Spleen (tissue), 7 donors: ENCODE results near the gene SLC7A6.

Experiments used
- POLR2A ChIP-seq, 3 donors: fragments of 450-650 bp; IDR thresholded peaks; one replicate each; pipeline ENCODE4 v1.5.1; 2017; ENCODE audit warnings: antibody characterized with exemption in 3 of 3, mild to moderate bottlenecking in 1 of 3
- POLR2AphosphoS5 ChIP-seq, 3 donors: sonication (generic); formaldehyde crosslinking; IDR thresholded peaks; one replicate each; pipeline ENCODE4 v1.5.1; 2017; ENCODE audit warnings: antibody characterized with exemption in 3 of 3
- TF ChIP-seq, protein P1 (sequence below), 11 experiments: fragments of 200-600 bp in 7 of 11; fragments of 450-650 bp in 4 of 11; sonication (generic) in 4 of 11; IDR thresholded peaks in 8 of 11; conservative IDR thresholded peaks in 3 of 11; 1 replicate in 7 of 11; 2 replicates in 4 of 11; pipeline versions ENCODE4 v1.4.0 to v1.8.0; 2016 to 2021; ENCODE audit warnings: antibody characterized with exemption in 11 of 11, inconsistent platforms in 4 of 11, mild to moderate bottlenecking in 1 of 11
- donor health status: DM: no; HTN: no; CAD: no; lungs with moderate emphysema.
- donor health status: DM: no; HTN: no; CAD: no.
- donor health status: DM: no; HTN: no; CAD: no.

DNA sequence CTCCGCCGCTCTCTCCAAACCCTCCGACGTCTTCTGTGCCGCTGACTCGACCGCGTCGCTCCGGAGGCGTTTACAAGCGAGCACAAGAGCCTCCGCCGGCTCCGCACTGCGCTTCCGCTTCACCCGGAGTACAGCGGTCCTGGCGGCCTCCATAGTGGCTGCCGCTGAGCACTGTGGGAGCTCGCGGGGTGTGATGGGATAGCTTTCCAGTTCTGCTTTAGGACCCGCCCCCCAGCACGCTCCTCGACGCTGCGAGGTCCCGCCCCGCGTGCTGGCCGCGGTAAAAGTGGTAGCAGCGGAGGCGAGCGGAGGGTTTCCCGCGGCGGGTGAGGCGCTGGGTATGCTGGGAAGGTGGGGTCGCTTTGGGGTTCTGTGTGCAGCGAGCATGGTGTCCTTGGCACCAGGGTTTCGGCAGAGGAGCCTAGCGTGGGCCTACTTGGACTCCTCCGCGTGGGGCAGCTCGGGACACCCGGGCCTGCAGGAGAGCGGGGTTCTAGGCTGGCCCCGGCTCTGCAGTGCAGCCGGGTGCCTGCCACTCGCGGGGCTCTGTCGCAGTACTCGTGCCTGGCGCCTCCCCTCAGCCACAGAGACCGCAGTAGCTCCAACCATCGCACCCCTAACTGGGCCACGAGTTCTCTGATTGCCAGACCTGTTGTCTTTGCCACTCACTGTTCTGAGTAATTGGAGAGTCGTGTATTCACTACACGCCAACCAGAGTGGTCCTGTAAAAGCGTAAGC, 46.6 kb downstream of the SLC7A6 start, which contains the start of the genes PRMT7 and SLC7A6OS:
- TF ChIP-seq, protein P1, sequence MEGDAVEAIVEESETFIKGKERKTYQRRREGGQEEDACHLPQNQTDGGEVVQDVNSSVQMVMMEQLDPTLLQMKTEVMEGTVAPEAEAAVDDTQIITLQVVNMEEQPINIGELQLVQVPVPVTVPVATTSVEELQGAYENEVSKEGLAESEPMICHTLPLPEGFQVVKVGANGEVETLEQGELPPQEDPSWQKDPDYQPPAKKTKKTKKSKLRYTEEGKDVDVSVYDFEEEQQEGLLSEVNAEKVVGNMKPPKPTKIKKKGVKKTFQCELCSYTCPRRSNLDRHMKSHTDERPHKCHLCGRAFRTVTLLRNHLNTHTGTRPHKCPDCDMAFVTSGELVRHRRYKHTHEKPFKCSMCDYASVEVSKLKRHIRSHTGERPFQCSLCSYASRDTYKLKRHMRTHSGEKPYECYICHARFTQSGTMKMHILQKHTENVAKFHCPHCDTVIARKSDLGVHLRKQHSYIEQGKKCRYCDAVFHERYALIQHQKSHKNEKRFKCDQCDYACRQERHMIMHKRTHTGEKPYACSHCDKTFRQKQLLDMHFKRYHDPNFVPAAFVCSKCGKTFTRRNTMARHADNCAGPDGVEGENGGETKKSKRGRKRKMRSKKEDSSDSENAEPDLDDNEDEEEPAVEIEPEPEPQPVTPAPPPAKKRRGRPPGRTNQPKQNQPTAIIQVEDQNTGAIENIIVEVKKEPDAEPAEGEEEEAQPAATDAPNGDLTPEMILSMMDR (IDR thresholded peaks at IDR 0.05 in 8 of 11, conservative IDR thresholded peaks at IDR 0.05 in 3 of 11), result peak in 10 of 11 experiments; percentile 26 to 76 (median 46)
- TF ChIP-seq POLR2A (IDR thresholded peaks at IDR 0.05) (peak in 2 of 3 donors; percentile 48 to 66), POLR2AphosphoS5 (IDR thresholded peaks at IDR 0.05) (peak; percentile 96)
